HG03342 (cell line): ENCODE measurements around the gene CHTOP.

Experiments used
- ATAC-seq: cut with Tn5 transposase; IDR thresholded peaks from one replicate; pipeline ENCODE4 v1.9.1; 2021; ENCODE audit warnings: mild to moderate bottlenecking, moderate library complexity; ENCODE audit not compliant: unreplicated experiment

The CHTOP gene

DNA sequence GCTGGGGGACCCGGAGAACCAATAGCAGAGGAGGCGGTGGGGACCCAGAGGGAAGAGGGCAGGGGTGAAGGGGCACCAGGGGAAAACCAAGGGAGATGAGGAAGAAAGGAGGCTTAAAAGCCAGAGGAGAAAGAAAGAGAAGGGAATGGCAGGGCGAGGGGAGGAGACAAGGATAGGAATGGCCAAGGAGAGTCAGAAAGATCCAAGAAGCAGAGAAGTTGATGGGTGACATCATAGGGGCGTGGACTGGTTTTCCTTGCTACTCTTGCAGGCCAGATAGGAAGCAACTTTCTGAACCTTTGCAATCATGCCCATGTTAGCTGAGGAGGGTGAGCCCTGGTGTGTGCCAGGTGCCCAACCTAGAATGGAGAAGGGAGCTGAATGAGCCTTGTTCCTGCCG lies 50.0 kb downstream of the CHTOP start:
- ATAC-seq = no peak

DNA sequence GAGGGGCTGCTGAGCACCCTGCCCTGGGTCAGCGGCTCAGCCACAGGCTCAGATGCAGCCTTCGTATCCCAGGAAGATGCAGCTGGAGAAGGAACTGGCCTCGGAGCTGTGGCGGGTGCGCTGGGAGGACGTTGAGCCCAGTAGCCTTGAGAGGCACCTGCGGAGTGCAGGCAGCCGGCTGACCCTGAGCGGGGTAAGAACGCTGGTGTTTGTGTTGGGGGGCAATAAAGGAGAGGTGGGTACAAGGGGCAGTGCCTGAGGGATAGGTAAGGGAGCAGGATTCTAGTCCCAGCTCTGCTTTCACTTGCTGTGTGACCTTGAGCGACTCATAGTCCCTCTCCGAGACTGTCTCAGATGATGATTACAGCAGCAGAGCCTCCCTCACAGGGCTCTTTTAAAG lies 51.0 kb downstream of the CHTOP start:
- ATAC-seq = no peak

DNA sequence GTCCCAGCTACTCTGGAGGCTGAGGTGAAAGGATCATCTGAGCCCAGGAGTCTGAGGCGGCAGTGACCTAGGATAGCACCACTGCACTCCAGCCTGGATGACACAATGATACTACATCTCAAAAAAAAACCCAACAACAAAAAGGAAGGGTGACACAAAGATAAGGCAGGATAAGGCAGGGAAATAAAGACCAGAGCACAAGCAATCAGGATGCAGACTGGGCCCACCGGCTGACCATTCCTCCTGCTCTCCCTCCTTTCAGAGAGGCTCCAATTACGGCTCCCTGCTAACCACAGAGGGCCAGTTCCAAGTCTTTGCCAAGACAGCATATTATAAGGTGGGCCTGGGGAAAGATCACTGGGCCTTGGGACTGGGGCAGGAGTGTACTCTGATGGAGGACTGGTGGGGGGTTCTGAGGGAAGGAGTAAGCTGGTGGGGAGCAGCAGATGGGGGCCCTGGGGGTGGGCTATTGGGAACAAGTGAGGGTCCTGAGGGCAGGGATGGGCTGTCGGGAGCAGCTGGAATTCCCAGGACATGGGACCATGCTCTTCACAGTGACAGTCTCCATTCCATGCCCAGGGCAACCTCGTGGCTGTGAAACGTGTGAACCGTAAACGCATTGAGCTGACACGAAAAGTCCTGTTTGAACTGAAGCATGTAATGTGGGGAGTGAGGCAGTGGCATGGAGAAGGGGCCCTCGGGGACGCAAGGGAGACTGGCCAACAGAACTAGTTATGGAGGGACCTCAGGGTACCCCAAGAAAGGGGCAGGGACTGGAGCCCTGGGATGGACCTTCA lies 51.9 kb downstream of the CHTOP start:
- no peak for ATAC-seq

DNA sequence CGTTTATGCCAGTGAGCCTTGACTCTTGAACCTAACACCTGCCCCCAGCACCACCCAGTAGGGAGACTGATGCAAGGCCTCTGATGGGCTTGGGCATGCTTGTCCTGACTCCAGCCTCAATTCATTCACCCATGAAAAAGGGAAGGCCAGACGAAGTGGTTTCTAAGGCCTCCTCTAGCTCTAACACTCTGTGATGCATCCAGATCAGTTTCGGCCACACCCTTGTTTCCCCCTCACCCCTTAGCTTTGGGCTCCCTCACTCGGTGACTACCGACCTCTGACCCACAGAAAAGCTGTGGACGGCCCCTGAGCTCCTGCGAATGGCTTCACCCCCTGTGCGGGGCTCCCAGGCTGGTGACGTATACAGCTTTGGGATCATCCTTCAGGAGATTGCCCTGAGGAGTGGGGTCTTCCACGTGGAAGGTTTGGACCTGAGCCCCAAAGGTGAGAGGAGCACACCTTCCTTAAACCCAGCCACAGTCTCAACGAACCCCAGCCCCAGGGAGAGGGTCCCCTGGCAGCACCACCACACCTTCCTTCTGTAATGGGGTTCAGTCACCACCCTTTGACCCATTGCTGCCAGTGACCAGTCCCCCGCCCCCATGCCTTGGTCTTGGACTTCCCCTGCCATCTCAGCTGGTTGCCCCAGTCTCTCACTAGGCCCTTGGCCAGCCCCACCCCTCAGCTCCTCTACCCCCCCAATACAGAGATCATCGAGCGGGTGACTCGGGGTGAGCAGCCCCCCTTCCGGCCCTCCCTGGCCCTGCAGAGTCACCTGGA lies 53.7 kb downstream of the CHTOP start:
- no peak for ATAC-seq

DNA sequence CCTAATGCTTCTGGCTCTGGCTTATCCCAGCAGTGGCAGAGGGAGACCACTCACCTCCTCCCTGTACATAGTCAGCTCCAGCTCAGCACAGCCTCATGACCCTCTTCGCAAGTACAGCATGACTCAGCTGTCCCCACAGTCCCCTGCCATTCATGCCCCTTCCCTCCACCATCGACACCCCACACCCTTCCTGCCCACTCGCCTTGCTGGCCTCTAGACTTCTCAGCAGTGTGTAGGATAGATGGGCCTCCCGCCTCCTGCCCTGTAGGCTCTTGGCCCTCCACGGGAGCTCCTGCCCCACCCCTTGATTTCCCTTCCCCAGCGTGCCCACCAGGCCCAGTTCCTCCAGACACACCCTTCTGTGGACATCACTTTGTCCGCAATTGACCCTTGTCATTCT lies 54.4 kb downstream of the CHTOP start:
- no peak for ATAC-seq

DNA sequence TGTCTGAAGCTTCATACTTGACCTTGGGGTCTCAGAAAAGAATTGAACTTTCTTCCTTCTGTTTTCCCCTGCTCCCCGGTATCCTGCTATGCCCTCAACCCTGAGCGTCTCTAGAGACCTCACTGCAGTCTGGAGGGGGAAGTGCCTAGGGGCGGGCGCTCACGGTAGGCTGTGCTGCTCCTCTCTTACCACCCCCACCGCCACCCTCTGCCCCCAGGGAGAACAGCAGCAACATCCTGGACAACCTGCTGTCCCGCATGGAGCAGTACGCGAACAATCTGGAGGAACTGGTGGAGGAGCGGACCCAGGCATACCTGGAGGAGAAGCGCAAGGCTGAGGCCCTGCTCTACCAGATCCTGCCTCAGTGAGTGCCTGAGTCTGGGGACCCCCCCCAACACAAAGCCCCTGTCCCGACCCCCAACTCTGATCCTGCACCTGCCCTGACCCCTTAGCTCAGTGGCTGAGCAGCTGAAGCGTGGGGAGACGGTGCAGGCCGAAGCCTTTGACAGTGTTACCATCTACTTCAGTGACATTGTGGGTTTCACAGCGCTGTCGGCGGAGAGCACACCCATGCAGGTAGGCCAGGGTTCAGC lies 55.0 kb downstream of the CHTOP start:
- ATAC-seq = no peak

DNA sequence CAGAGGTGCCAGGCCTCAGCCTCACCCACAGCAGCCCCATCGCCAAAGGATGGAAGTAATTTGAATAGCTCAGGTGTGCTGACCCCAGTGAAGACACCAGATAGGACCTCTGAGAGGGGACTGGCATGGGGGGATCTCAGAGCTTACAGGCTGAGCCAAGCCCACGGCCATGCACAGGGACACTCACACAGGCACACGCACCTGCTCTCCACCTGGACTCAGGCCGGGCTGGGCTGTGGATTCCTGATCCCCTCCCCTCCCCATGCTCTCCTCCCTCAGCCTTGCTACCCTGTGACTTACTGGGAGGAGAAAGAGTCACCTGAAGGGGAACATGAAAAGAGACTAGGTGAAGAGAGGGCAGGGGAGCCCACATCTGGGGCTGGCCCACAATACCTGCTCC lies 59.6 kb downstream of the CHTOP start:
- no peak for ATAC-seq
